NT2/D1 (cell line): ENCODE results near the gene ZNF83.

ENCODE experiments used
- SUZ12 ChIP-seq: IDR thresholded peaks from 2 replicates; pipeline ENCODE4 v1.6.1; 2011; ENCODE audit not compliant: insufficient read length, insufficient read depth; ENCODE audit errors: extremely low read depth
- YY1 ChIP-seq: IDR thresholded peaks from 2 replicates; pipeline ENCODE4 v1.6.1; 2011; ENCODE audit not compliant: insufficient read length, insufficient read depth

GRCh38 chr19:52601025-52601973, 36.9 kb downstream of the ZNF83 start:
- TF ChIP-seq SUZ12 (no peak), YY1 (no peak)
